Gastroesophageal sphincter (tissue), 3 donors: ENCODE measurements around the gene ACOXL.

Source experiments
- POLR2A ChIP-seq, 2 donors: fragments of 450-650 bp; IDR thresholded peaks; one replicate each; pipeline ENCODE4 v1.6.1; 2017; ENCODE audit warnings: antibody characterized with exemption in 2 of 2, mild to moderate bottlenecking in 2 of 2, moderate library complexity in 1 of 2
- TF ChIP-seq, protein P1 (sequence below), 4 experiments: fragments of 200-600 bp in 2 of 4; fragments of 450-650 bp in 2 of 4; sonication (generic) in 1 of 4; IDR thresholded peaks; one replicate each; pipeline ENCODE4 v1.5.1; 2017 to 2019; ENCODE audit warnings: antibody characterized with exemption in 4 of 4, mild to moderate bottlenecking in 2 of 4, moderate library complexity in 2 of 4

DNA sequence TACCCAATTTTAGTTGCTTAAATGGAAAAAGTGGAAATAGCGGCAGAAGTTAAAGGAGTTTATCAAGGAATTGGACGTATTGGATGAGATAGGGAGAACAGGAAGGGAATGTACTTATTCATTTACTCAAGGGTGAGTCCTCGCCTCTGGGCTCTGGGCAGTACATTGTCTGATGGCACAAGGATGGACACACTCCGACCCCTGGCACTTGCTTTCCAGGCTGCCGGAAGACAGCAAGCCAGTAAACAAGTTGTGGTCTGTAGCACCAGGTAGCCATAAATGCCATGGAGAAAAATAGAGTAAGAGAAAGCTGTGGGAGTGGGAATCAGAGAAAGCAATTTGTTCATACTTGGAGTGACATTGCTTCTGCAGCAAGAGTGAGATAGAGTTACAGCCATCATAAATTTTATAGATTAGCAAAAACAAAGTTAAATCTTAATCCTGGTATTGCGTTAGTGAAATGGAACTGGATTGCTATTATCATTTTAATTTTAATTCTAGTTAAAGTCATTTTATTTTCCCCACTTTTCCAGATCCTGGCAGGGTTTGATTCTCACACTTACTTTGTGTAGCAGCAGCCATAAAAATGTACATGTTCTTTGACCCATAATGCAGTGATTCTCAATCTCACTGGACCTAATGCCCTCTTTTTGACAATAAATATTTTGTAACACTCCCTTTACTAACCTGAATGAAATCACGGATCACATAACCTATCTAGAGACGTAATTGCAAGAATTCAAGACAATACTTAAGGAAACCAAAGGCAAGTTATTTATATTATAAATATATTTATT is 252.5 kb downstream of the ACOXL start:
- TF ChIP-seq, protein P1, sequence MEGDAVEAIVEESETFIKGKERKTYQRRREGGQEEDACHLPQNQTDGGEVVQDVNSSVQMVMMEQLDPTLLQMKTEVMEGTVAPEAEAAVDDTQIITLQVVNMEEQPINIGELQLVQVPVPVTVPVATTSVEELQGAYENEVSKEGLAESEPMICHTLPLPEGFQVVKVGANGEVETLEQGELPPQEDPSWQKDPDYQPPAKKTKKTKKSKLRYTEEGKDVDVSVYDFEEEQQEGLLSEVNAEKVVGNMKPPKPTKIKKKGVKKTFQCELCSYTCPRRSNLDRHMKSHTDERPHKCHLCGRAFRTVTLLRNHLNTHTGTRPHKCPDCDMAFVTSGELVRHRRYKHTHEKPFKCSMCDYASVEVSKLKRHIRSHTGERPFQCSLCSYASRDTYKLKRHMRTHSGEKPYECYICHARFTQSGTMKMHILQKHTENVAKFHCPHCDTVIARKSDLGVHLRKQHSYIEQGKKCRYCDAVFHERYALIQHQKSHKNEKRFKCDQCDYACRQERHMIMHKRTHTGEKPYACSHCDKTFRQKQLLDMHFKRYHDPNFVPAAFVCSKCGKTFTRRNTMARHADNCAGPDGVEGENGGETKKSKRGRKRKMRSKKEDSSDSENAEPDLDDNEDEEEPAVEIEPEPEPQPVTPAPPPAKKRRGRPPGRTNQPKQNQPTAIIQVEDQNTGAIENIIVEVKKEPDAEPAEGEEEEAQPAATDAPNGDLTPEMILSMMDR (IDR thresholded peaks at IDR 0.05): no peak
- TF ChIP-seq POLR2A (IDR thresholded peaks at IDR 0.05): no peak
